ENCODE results near the gene PPM1H. TPM values are rescaled to one million over a fixed set of nuclear protein-coding genes. Genes with fewer than 3 reads are reported as not detected.

PPM1H gene
- total RNA-seq, 4 donors from 2014 or later, result 0.83 to 3.0 (median 2.3) TPM

GRCh38 chr12:62959745-62960144 is 24.8 kb upstream of the PPM1H start:
- H3K4me3 ChIP-seq, result no peak overlapping the region
- H3K27ac ChIP-seq (replicated peaks in 1 of 4), result no peak overlapping the region
- intact Hi-C loops (cut with DNase I), result no loop called here
- no peaks in the 10 kb centered on the region for H3K4me1 ChIP-seq
- H3K36me3 ChIP-seq, result no peaks in the 10 kb centered on the region
- no peaks in the 10 kb centered on the region for H3K9me3 ChIP-seq
- H3K27me3 ChIP-seq, result no peaks in the 10 kb centered on the region
- TF ChIP-seq POLR2A (IDR thresholded peaks at IDR 0.05; ENCODE audit: low read depth), result no peak
- TF ChIP-seq CTCF (IDR thresholded peaks at IDR 0.05), result no peak
- no peak for TF ChIP-seq EP300 (IDR thresholded peaks at IDR 0.05)
- TF ChIP-seq POLR2AphosphoS5 (IDR thresholded peaks at IDR 0.05), result no peak
- 70% methylated on average over 8 of the region's 8 CpGs for WGBS
- no peak for DNase-seq (ENCODE audit: extremely low spot score)

GRCh38 chr12:62957233-62957953 is 22.4 kb upstream of the PPM1H start:
- 64% methylated on average over 2 of the region's 2 CpGs for WGBS
- Histone ChIP-seq H3K36me3 (no peaks in the 10 kb centered on the region), H3K27me3 (no peaks in the 10 kb centered on the region), H3K9me3 (no peaks in the 10 kb centered on the region), H3K4me1 (no peaks in the 10 kb centered on the region), H3K27ac (replicated peaks in 1 of 4) (no peak overlapping the region), H3K4me3 (no peak overlapping the region)
- TF ChIP-seq CTCF (IDR thresholded peaks at IDR 0.05) (no peak), POLR2AphosphoS5 (IDR thresholded peaks at IDR 0.05) (no peak), POLR2A (IDR thresholded peaks at IDR 0.05; ENCODE audit: low read depth) (no peak), EP300 (IDR thresholded peaks at IDR 0.05) (no peak)
- DNase-seq (ENCODE audit: extremely low spot score), result no peak
- intact Hi-C loops (cut with DNase I), result no loop called here

- intact Hi-C loops (cut with DNase I), result no loop called here
- 97% methylated on average over 3 of the region's 3 CpGs for WGBS
- no peak for TF ChIP-seq POLR2A (IDR thresholded peaks at IDR 0.05; ENCODE audit: low read depth)
- no peak for TF ChIP-seq CTCF (IDR thresholded peaks at IDR 0.05)
- TF ChIP-seq POLR2AphosphoS5 (IDR thresholded peaks at IDR 0.05), result no peak
- no peak for TF ChIP-seq EP300 (IDR thresholded peaks at IDR 0.05)
Observed at GRCh38 chr12:62955678-62956077, 20.7 kb upstream of the PPM1H start.

GRCh38 chr12:62950317-62950716 is 15.4 kb upstream of the PPM1H start:
- intact Hi-C loops (cut with DNase I), result no loop called here
- no peak for DNase-seq (ENCODE audit: extremely low spot score)
- H3K4me3 ChIP-seq, result no peak overlapping the region
- no peaks in the 10 kb centered on the region for H3K36me3 ChIP-seq
- TF ChIP-seq CTCF (IDR thresholded peaks at IDR 0.05) (no peak), POLR2A (IDR thresholded peaks at IDR 0.05; ENCODE audit: low read depth) (no peak), POLR2AphosphoS5 (IDR thresholded peaks at IDR 0.05) (no peak), EP300 (IDR thresholded peaks at IDR 0.05) (no peak)
- no peaks in the 10 kb centered on the region for H3K27me3 ChIP-seq
- no peak overlapping the region for H3K27ac ChIP-seq (replicated peaks in 1 of 4)
- H3K9me3 ChIP-seq, result peaks cover 0 to 5% (median 0%) of the 10 kb centered on the region in 4 donors
- H3K4me1 ChIP-seq, result no peaks in the 10 kb centered on the region
- 82% methylated on average over 1 of the region's 1 CpG for WGBS

More at GRCh38 chr12:62955678-62956077, 20.7 kb upstream of the PPM1H start:
- no peak for DNase-seq (ENCODE audit: extremely low spot score)
- Histone ChIP-seq H3K9me3 (no peaks in the 10 kb centered on the region), H3K27ac (replicated peaks in 1 of 4) (no peak overlapping the region), H3K27me3 (no peaks in the 10 kb centered on the region), H3K4me1 (no peaks in the 10 kb centered on the region), H3K4me3 (no peak overlapping the region), H3K36me3 (no peaks in the 10 kb centered on the region)

GRCh38 chr12:62948123-62948522 is 13.2 kb upstream of the PPM1H start:
- Histone ChIP-seq H3K9me3 (peaks cover 0 to 5% (median 0%) of the 10 kb centered on the region in 4 donors), H3K4me3 (no peak overlapping the region), H3K27ac (replicated peaks in 1 of 4) (no peak overlapping the region), H3K36me3 (no peaks in the 10 kb centered on the region), H3K4me1 (no peaks in the 10 kb centered on the region), H3K27me3 (no peaks in the 10 kb centered on the region)
- no peak for DNase-seq (ENCODE audit: extremely low spot score)
- intact Hi-C loops (cut with DNase I), result no loop called here
- WGBS, result 94% methylated on average over 1 of the region's 1 CpG
- TF ChIP-seq CTCF (IDR thresholded peaks at IDR 0.05), result no peak
- TF ChIP-seq EP300 (IDR thresholded peaks at IDR 0.05), result no peak
- no peak for TF ChIP-seq POLR2A (IDR thresholded peaks at IDR 0.05; ENCODE audit: low read depth)
- no peak for TF ChIP-seq POLR2AphosphoS5 (IDR thresholded peaks at IDR 0.05)
